ENCODE data around the gene ZNF207.

ZNF207 gene

GRCh38 chr17:32349854-32350665 is at the start of gene ZNF207:
Gene ZNF207 (plus strand): TSS chr17:32350157. CDS start chr17:32350286, 129 bp downstream.
- H3K27me3 ChIP-seq (ENCODE audit: insufficient read depth, insufficient read length) = no peaks in the 10 kb centered on the region
- peak; percentile 90 for DNase-seq (ENCODE audit: low read depth, low spot score)
- H3K36me3 ChIP-seq (ENCODE audit: insufficient read depth, insufficient read length, low read length) = peaks cover 33% of the 10 kb centered on the region
- peak within 1 kb of the TSS; percentile 92 for H3K9ac ChIP-seq (ENCODE audit: insufficient read length, low read depth)
- TF ChIP-seq ZNF274 (IDR thresholded peaks at IDR 0.05; ENCODE audit: low read depth, low read length) (no peak), YY1 (IDR thresholded peaks at IDR 0.05; ENCODE audit: insufficient read depth, insufficient read length) (peak; percentile 91)
- H3K4me1 ChIP-seq (ENCODE audit: insufficient read depth, insufficient read length) = peaks cover 3% of the 10 kb centered on the region
- peak within 1 kb of the TSS; percentile 89 for H3K4me3 ChIP-seq (ENCODE audit: insufficient read length, low read depth)
- no peaks in the 10 kb centered on the region for H3K9me3 ChIP-seq (ENCODE audit: insufficient read depth, low read length)

- no peak for TF ChIP-seq ZNF274 (IDR thresholded peaks at IDR 0.05; ENCODE audit: low read depth, low read length)
- TF ChIP-seq YY1 (IDR thresholded peaks at IDR 0.05; ENCODE audit: insufficient read depth, insufficient read length) = no peak
- no peak for TF ChIP-seq SUZ12 (IDR thresholded peaks at IDR 0.05; ENCODE audit: extremely low read depth, insufficient read depth, insufficient read length)
- Histone ChIP-seq H3K9me3 (ENCODE audit: insufficient read depth, low read length) (no peaks in the 10 kb centered on the region), H3K4me1 (ENCODE audit: insufficient read depth, insufficient read length) (peaks cover 10% of the 10 kb centered on the region), H3K9ac (ENCODE audit: insufficient read length, low read depth) (peak overlapping the region; percentile 50), H3K4me3 (ENCODE audit: insufficient read length, low read depth) (no peak overlapping the region), H3K27me3 (ENCODE audit: insufficient read depth, insufficient read length) (no peaks in the 10 kb centered on the region), H3K36me3 (ENCODE audit: insufficient read depth, insufficient read length, low read length) (no peaks in the 10 kb centered on the region)
- no peak for DNase-seq (ENCODE audit: low read depth, low spot score)
These were observed 47.9 kb upstream of the ZNF207 start for GRCh38 chr17:32302037-32302436.

DNA sequence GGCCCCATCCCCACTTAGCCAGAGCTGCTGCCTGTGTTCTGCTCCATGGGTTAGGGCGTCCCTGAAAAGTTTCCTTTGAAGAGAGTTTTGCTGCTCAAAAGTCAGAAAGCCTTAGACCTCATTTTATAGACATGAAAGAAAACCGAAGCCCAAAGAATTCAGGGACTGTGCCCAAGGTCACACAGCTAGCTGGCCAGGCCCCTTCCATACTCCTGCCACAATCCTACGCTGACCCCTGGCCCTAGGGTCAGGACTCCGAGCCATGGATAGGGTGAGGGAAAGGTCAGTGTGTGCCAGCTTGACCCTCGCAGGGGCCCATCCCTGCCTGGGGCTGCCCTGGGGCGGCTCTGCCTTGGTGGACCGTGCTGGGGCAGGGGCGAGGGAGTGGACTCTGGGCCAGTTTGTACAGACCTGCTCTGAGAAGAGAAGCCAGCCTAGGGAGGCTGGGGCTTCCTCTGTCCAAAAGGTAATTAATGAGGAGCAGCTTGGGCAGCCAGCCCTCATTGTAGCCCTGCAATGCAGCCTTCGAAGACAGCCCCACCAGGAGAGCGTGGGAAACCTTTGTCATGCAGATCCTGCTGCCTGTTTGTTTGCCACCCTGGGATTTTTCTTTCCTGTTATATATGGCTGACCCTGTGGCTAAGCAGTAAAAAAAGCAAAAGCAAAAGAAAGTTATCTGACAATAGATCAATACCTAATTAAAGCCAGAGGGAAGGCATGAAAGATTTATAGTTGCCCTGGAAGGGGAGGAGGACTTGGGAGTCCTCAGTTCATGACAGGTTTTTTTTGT is 46.9 kb upstream of the ZNF207 start:
- H3K4me1 ChIP-seq (ENCODE audit: insufficient read depth, insufficient read length) = peaks cover 10% of the 10 kb centered on the region
- TF ChIP-seq YY1 (IDR thresholded peaks at IDR 0.05; ENCODE audit: insufficient read depth, insufficient read length) (no peak), ZNF274 (IDR thresholded peaks at IDR 0.05; ENCODE audit: low read depth, low read length) (no peak), SUZ12 (IDR thresholded peaks at IDR 0.05; ENCODE audit: extremely low read depth, insufficient read depth, insufficient read length) (no peak)
- no peak overlapping the region for H3K4me3 ChIP-seq (ENCODE audit: insufficient read length, low read depth)
- H3K9me3 ChIP-seq (ENCODE audit: insufficient read depth, low read length) = no peaks in the 10 kb centered on the region
- no peaks in the 10 kb centered on the region for H3K27me3 ChIP-seq (ENCODE audit: insufficient read depth, insufficient read length)
- peak overlapping the region; percentile 56 for H3K9ac ChIP-seq (ENCODE audit: insufficient read length, low read depth)
- peak; percentile 77 for DNase-seq (ENCODE audit: low read depth, low spot score)
- no peaks in the 10 kb centered on the region for H3K36me3 ChIP-seq (ENCODE audit: insufficient read depth, insufficient read length, low read length)

GRCh38 chr17:32303781-32304288 is 46.1 kb upstream of the ZNF207 start:
- Histone ChIP-seq H3K27me3 (ENCODE audit: insufficient read depth, insufficient read length) (no peaks in the 10 kb centered on the region), H3K4me1 (ENCODE audit: insufficient read depth, insufficient read length) (peaks cover 10% of the 10 kb centered on the region), H3K4me3 (ENCODE audit: insufficient read length, low read depth) (no peak overlapping the region), H3K9me3 (ENCODE audit: insufficient read depth, low read length) (no peaks in the 10 kb centered on the region), H3K36me3 (ENCODE audit: insufficient read depth, insufficient read length, low read length) (no peaks in the 10 kb centered on the region), H3K9ac (ENCODE audit: insufficient read length, low read depth) (peak overlapping the region; percentile 57)
- no peak for DNase-seq (ENCODE audit: low read depth, low spot score)
- TF ChIP-seq YY1 (IDR thresholded peaks at IDR 0.05; ENCODE audit: insufficient read depth, insufficient read length) (no peak), ZNF274 (IDR thresholded peaks at IDR 0.05; ENCODE audit: low read depth, low read length) (no peak), SUZ12 (IDR thresholded peaks at IDR 0.05; ENCODE audit: extremely low read depth, insufficient read depth, insufficient read length) (no peak)

DNA sequence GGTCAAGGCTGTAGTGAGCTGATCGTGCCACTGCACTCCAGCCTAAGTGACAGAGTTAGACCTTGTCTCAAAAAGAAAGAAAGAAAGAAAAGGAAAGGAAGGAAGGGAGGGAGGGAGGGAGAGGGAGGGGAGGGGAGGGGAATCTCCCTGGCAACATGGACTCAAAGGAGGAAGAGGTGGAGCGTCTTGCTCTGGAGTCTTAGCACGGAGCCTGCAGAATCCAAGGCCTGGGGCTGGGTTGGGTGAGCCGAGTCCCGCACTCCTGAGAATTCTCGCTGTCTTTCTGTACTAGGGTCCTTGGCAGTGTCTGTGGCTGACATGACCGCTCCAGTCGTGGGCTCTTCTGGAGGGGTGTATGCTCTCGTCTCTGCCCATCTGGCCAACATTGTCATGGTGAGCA is 44.9 kb upstream of the ZNF207 start:
- Histone ChIP-seq H3K4me3 (ENCODE audit: insufficient read length, low read depth) (no peak overlapping the region), H3K27me3 (ENCODE audit: insufficient read depth, insufficient read length) (no peaks in the 10 kb centered on the region), H3K9ac (ENCODE audit: insufficient read length, low read depth) (no peak overlapping the region), H3K9me3 (ENCODE audit: insufficient read depth, low read length) (no peaks in the 10 kb centered on the region), H3K4me1 (ENCODE audit: insufficient read depth, insufficient read length) (peaks cover 10% of the 10 kb centered on the region), H3K36me3 (ENCODE audit: insufficient read depth, insufficient read length, low read length) (no peaks in the 10 kb centered on the region)
- TF ChIP-seq ZNF274 (IDR thresholded peaks at IDR 0.05; ENCODE audit: low read depth, low read length) (no peak), YY1 (IDR thresholded peaks at IDR 0.05; ENCODE audit: insufficient read depth, insufficient read length) (no peak), SUZ12 (IDR thresholded peaks at IDR 0.05; ENCODE audit: extremely low read depth, insufficient read depth, insufficient read length) (no peak)
- no peak for DNase-seq (ENCODE audit: low read depth, low spot score)

GRCh38 chr17:32307658-32308057 is 42.3 kb upstream of the ZNF207 start:
- H3K9ac ChIP-seq (ENCODE audit: insufficient read length, low read depth) = no peak overlapping the region
- no peaks in the 10 kb centered on the region for H3K9me3 ChIP-seq (ENCODE audit: insufficient read depth, low read length)
- TF ChIP-seq ZNF274 (IDR thresholded peaks at IDR 0.05; ENCODE audit: low read depth, low read length) = no peak
- no peak for TF ChIP-seq YY1 (IDR thresholded peaks at IDR 0.05; ENCODE audit: insufficient read depth, insufficient read length)
- TF ChIP-seq SUZ12 (IDR thresholded peaks at IDR 0.05; ENCODE audit: extremely low read depth, insufficient read depth, insufficient read length) = no peak
- H3K36me3 ChIP-seq (ENCODE audit: insufficient read depth, insufficient read length, low read length) = no peaks in the 10 kb centered on the region
- H3K4me1 ChIP-seq (ENCODE audit: insufficient read depth, insufficient read length) = peaks cover 10% of the 10 kb centered on the region
- no peaks in the 10 kb centered on the region for H3K27me3 ChIP-seq (ENCODE audit: insufficient read depth, insufficient read length)
- no peak overlapping the region for H3K4me3 ChIP-seq (ENCODE audit: insufficient read length, low read depth)
- no peak for DNase-seq (ENCODE audit: low read depth, low spot score)

DNA sequence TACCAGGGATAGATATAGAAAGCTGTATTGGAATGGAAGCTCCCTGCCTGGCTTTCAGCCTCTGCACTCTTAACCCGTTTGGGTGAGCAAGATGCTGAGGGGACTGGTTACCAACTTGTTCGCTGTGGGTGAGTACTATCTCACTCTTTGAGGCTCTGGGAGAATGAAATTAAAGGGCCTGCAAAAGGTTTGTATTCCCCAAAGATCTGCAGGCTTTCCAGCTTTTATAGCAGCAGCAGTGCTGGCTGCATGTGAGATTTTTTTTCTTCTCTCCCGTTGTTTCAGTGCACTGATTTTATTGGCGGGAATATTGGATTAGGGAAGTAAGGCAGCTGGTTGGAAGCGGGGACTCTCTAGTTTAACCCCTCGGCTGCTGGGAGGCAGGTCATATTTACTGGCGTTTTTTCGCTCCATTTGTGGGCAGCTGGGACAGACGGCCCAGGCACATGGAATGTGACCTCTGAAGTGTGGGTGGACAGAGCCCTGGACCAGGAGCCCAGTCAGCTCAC is 38.9 kb upstream of the ZNF207 start:
- no peak for DNase-seq (ENCODE audit: low read depth, low spot score)
- Histone ChIP-seq H3K4me3 (ENCODE audit: insufficient read length, low read depth) (no peak overlapping the region), H3K27me3 (ENCODE audit: insufficient read depth, insufficient read length) (no peaks in the 10 kb centered on the region), H3K9ac (ENCODE audit: insufficient read length, low read depth) (no peak overlapping the region), H3K9me3 (ENCODE audit: insufficient read depth, low read length) (no peaks in the 10 kb centered on the region), H3K4me1 (ENCODE audit: insufficient read depth, insufficient read length) (peaks cover 3% of the 10 kb centered on the region), H3K36me3 (ENCODE audit: insufficient read depth, insufficient read length, low read length) (no peaks in the 10 kb centered on the region)
- TF ChIP-seq YY1 (IDR thresholded peaks at IDR 0.05; ENCODE audit: insufficient read depth, insufficient read length) = no peak
